Astrocyte (in vitro differentiated cells and primary cell): ENCODE results near the gene PEMT. TPM values are rescaled to one million over a fixed set of nuclear protein-coding genes. Genes with fewer than 3 reads are reported as not detected.

Experiments
- DNase-seq: peaks from one replicate; pipeline ENCODE4 v3.0.0-alpha.2; 2010; ENCODE audit warnings: low read depth
- FAIRE-seq: peaks from 2 replicates; lab custom pipeline; 2011; peaks lifted over from hg19 to GRCh38; lab: Jason Lieb, UNC
- H2AFZ ChIP-seq: 2 replicates; pipeline ENCODE4 v1.6.0; 2012; ENCODE audit warnings: low read depth, low read length, inconsistent platforms
- H3K27ac ChIP-seq: 2 replicates; pipeline ENCODE4 v1.5.1; 2011; ENCODE audit warnings: low read depth, low read length, inconsistent platforms
- H3K27me3 ChIP-seq: 2 replicates; pipeline ENCODE4 v1.6.0; 2011; ENCODE audit warnings: low read length, inconsistent platforms; ENCODE audit not compliant: insufficient read depth
- H3K36me3 ChIP-seq: 2 replicates; pipeline ENCODE4 v1.5.1; 2011; ENCODE audit warnings: low read length, inconsistent platforms; ENCODE audit not compliant: insufficient read depth
- H3K4me1 ChIP-seq: 2 replicates; pipeline ENCODE4 v1.5.1; 2011; ENCODE audit warnings: low read length, inconsistent platforms; ENCODE audit not compliant: insufficient read depth
- H3K4me2 ChIP-seq: 2 replicates; pipeline ENCODE4 v1.6.0; 2012; ENCODE audit warnings: low read length, inconsistent platforms
- H3K4me3 ChIP-seq: 2 replicates; pipeline ENCODE4 v1.5.1; 2011; ENCODE audit warnings: low read depth, mild to moderate bottlenecking, low read length, inconsistent platforms; ENCODE audit not compliant: insufficient read depth
- H3K79me2 ChIP-seq: 2 replicates; pipeline ENCODE4 v1.6.0; 2012; ENCODE audit warnings: mild to moderate bottlenecking, low read length, inconsistent platforms; ENCODE audit not compliant: insufficient read depth
- H3K9ac ChIP-seq: 2 replicates; pipeline ENCODE4 v1.6.0; 2012; ENCODE audit warnings: mild to moderate bottlenecking, low read length, inconsistent platforms
- H3K9me3 ChIP-seq: 2 replicates; pipeline ENCODE4 v1.5.1; 2012; ENCODE audit warnings: low read depth, mild to moderate bottlenecking, low read length, inconsistent platforms; ENCODE audit not compliant: insufficient read depth
- H4K20me1 ChIP-seq: 2 replicates; pipeline ENCODE4 v1.6.0; 2012; ENCODE audit warnings: low read length, inconsistent platforms; ENCODE audit not compliant: insufficient read depth
- H3K27ac Mint-ChIP-seq: one replicate; pipeline ENCODE4 v1.8.0; 2021; ENCODE audit warnings: mild to moderate bottlenecking, mixed read lengths; ENCODE audit not compliant: unreplicated experiment
- H3K27me3 Mint-ChIP-seq: one replicate; pipeline ENCODE4 v1.8.0; 2021; ENCODE audit warnings: low read depth, mixed read lengths; ENCODE audit not compliant: unreplicated experiment
- H3K36me3 Mint-ChIP-seq: one replicate; pipeline ENCODE4 v1.8.0; 2021; ENCODE audit warnings: low read depth, mixed read lengths; ENCODE audit not compliant: unreplicated experiment
- H3K4me1 Mint-ChIP-seq: one replicate; pipeline ENCODE4 v1.8.0; 2021; ENCODE audit warnings: low read depth, mixed read lengths; ENCODE audit not compliant: unreplicated experiment
- H3K4me3 Mint-ChIP-seq: one replicate; pipeline ENCODE4 v1.8.0; 2021; ENCODE audit warnings: mild to moderate bottlenecking, moderate library complexity, mixed read lengths; ENCODE audit not compliant: unreplicated experiment
- H3K9me3 Mint-ChIP-seq: one replicate; pipeline ENCODE4 v1.8.0; 2021; ENCODE audit warnings: mild to moderate bottlenecking, mixed read lengths; ENCODE audit not compliant: unreplicated experiment
- CTCF ChIP-seq: IDR thresholded peaks from 2 replicates; pipeline ENCODE4 v1.5.1; 2011; ENCODE audit warnings: low read depth, mild to moderate bottlenecking, inconsistent platforms, low read length, moderate library complexity; ENCODE audit not compliant: insufficient read depth
- EZH2 ChIP-seq: IDR thresholded peaks from 2 replicates; pipeline ENCODE4 v1.6.1; 2012; ENCODE audit warnings: mild to moderate bottlenecking, low read length, inconsistent platforms; ENCODE audit not compliant: insufficient read depth
- total RNA-seq: library from RNA; stranded (reverse); gene quantifications from 2 replicates; pipeline ENCODE4 v1.2.1, GENCODE V29; 2021

PEMT gene
- total RNA-seq, 1 donor from 2014 or later, result 19.5 TPM

GRCh38 chr17:17527956-17528500 is 63.5 kb downstream of the PEMT start:
- Histone ChIP-seq H2AFZ (no peak overlapping the region), H3K4me3 (no peak overlapping the region), H3K27me3 (no peaks in the 10 kb centered on the region), H3K4me1 (no peaks in the 10 kb centered on the region), H3K9me3 (no peaks in the 10 kb centered on the region), H3K27ac (no peak overlapping the region), H4K20me1 (peaks cover 33% of the 10 kb centered on the region), H3K79me2 (no peaks in the 10 kb centered on the region), H3K36me3 (no peaks in the 10 kb centered on the region), H3K4me2 (no peak overlapping the region), H3K9ac (no peak overlapping the region)
- DNase-seq (no peak), FAIRE-seq (no peak)
- Mint-ChIP-seq H3K36me3 (peaks cover 3% of the 10 kb centered on the region), H3K9me3 (no peaks in the 10 kb centered on the region), H3K27ac (no peak overlapping the region), H3K4me3 (no peak overlapping the region), H3K27me3 (peaks cover 17% of the 10 kb centered on the region), H3K4me1 (no peaks in the 10 kb centered on the region)
- TF ChIP-seq CTCF (no peak), EZH2 (no peak)

- H3K79me2 ChIP-seq, result no peaks in the 10 kb centered on the region
- H3K4me1 ChIP-seq, result no peaks in the 10 kb centered on the region
- H3K27me3 ChIP-seq, result no peaks in the 10 kb centered on the region
- H3K9me3 ChIP-seq, result no peaks in the 10 kb centered on the region
- no peak overlapping the region for H2AFZ ChIP-seq
- no peak for FAIRE-seq
- Mint-ChIP-seq H3K36me3 (peaks cover 3% of the 10 kb centered on the region), H3K4me3 (no peak overlapping the region), H3K9me3 (no peaks in the 10 kb centered on the region), H3K27me3 (peaks cover 17% of the 10 kb centered on the region), H3K27ac (no peak overlapping the region), H3K4me1 (no peaks in the 10 kb centered on the region)
- H3K4me3 ChIP-seq, result no peak overlapping the region
- no peak overlapping the region for H3K27ac ChIP-seq
- no peaks in the 10 kb centered on the region for H3K36me3 ChIP-seq
- TF ChIP-seq EZH2 (no peak), CTCF (no peak)
- H4K20me1 ChIP-seq, result peaks cover 38% of the 10 kb centered on the region
- no peak overlapping the region for H3K4me2 ChIP-seq
- H3K9ac ChIP-seq, result no peak overlapping the region
- no peak for DNase-seq
Measured at GRCh38 chr17:17527534-17527933, 64.0 kb downstream of the PEMT start.

- no peak for FAIRE-seq
- Histone ChIP-seq H3K36me3 (no peaks in the 10 kb centered on the region), H4K20me1 (peaks cover 46% of the 10 kb centered on the region), H3K79me2 (no peaks in the 10 kb centered on the region), H3K9me3 (no peaks in the 10 kb centered on the region), H3K27ac (no peak overlapping the region), H3K27me3 (no peaks in the 10 kb centered on the region), H3K4me2 (no peak overlapping the region), H3K9ac (no peak overlapping the region), H3K4me1 (no peaks in the 10 kb centered on the region), H2AFZ (no peak overlapping the region), H3K4me3 (no peak overlapping the region)
- Mint-ChIP-seq H3K9me3 (no peaks in the 10 kb centered on the region), H3K36me3 (peaks cover 3% of the 10 kb centered on the region), H3K27ac (no peak overlapping the region), H3K4me3 (no peak overlapping the region), H3K27me3 (peaks cover 20% of the 10 kb centered on the region), H3K4me1 (no peaks in the 10 kb centered on the region)
- TF ChIP-seq CTCF (no peak), EZH2 (no peak)
- DNase-seq, result no peak
Measured at GRCh38 chr17:17526369-17526768, 65.1 kb downstream of the PEMT start.
